CD8-positive, alpha-beta memory T cell (primary cell): ENCODE data around the gene P2RX5. TPM values are rescaled to one million over a fixed set of nuclear protein-coding genes. Genes with fewer than 3 reads are reported as not detected.

Source experiments
- CTCF ChIA-PET: fragments of 350-600 bp; sonication (Branson Sonifier 250); formaldehyde crosslinking; loops from one replicate; lab custom pipeline; 2021; ENCODE audit warnings: antibody characterized with exemption; lab: Charles Lee
- POLR2A ChIA-PET: fragments of 350-600 bp; sonication (Branson Sonifier 250); formaldehyde crosslinking; loops from one replicate; lab custom pipeline; 2021; ENCODE audit warnings: antibody characterized with exemption; lab: Charles Lee
- DNase-seq, 5 donors: peaks; one replicate each; pipeline versions ENCODE4 v3.0.0 to v3.0.0-alpha.2; 2020 to 2022; ENCODE audit warnings: mixed read lengths in 1 of 5
- H3K27ac ChIP-seq: one replicate; pipeline ENCODE4 v1.7.0; 2013; ENCODE audit warnings: low read depth, mild to moderate bottlenecking, low read length, moderate library complexity
- H3K27me3 ChIP-seq: 2 replicates; pipeline ENCODE4 v1.7.0; 2013; ENCODE audit warnings: low read length, mild to moderate bottlenecking; ENCODE audit not compliant: insufficient read depth, poor library complexity, severe bottlenecking
- H3K36me3 ChIP-seq: 2 replicates; pipeline ENCODE4 v1.7.0; 2013; ENCODE audit warnings: mild to moderate bottlenecking, low read length, moderate library complexity; ENCODE audit not compliant: insufficient read depth
- H3K4me1 ChIP-seq: 2 replicates; pipeline ENCODE4 v1.7.0; 2013; ENCODE audit warnings: mild to moderate bottlenecking, low read length, moderate library complexity; ENCODE audit not compliant: insufficient read depth
- H3K4me3 ChIP-seq: 2 replicates; pipeline ENCODE4 v1.7.0; 2013; ENCODE audit warnings: mild to moderate bottlenecking, low read length
- H3K9me3 ChIP-seq: 2 replicates; pipeline ENCODE4 v1.7.0; 2013; ENCODE audit warnings: mild to moderate bottlenecking, low read length
- H3K27ac Mint-ChIP-seq, 8 donors: one replicate each; pipeline ENCODE4 v1.8.0; 2020 to 2021; ENCODE audit warnings: mixed read lengths in 8 of 8, mild to moderate bottlenecking in 6 of 8, inconsistent platforms in 3 of 8, moderate library complexity in 3 of 8
- H3K27me3 Mint-ChIP-seq, 2 donors: one replicate each; pipeline ENCODE4 v1.8.0; 2020 to 2021; ENCODE audit warnings: mixed read lengths in 2 of 2, mild to moderate bottlenecking in 1 of 2, moderate library complexity in 1 of 2
- H3K36me3 Mint-ChIP-seq, 3 donors: one replicate each; pipeline ENCODE4 v1.8.0; 2020 to 2021; ENCODE audit warnings: mixed read lengths in 3 of 3, inconsistent platforms in 1 of 3, mild to moderate bottlenecking in 1 of 3
- H3K4me1 Mint-ChIP-seq, 3 donors: one replicate each; pipeline ENCODE4 v1.8.0; 2020 to 2021; ENCODE audit warnings: mixed read lengths in 3 of 3, inconsistent platforms in 1 of 3, mild to moderate bottlenecking in 1 of 3
- H3K4me3 Mint-ChIP-seq, 7 donors: one replicate each; pipeline ENCODE4 v1.8.0; 2020 to 2021; ENCODE audit warnings: mixed read lengths in 7 of 7, mild to moderate bottlenecking in 6 of 7, moderate library complexity in 4 of 7, inconsistent platforms in 2 of 7
- H3K9me3 Mint-ChIP-seq, 5 donors: one replicate each; pipeline ENCODE4 v1.8.0; 2020 to 2022; ENCODE audit warnings: mixed read lengths in 5 of 5, mild to moderate bottlenecking in 3 of 5, moderate library complexity in 2 of 5, inconsistent platforms in 1 of 5
- polyA plus RNA-seq: library from polyadenylated mRNA; unstranded; fragments of 300-500 nt; fragmentation: Illumina TruSeq; gene quantifications from one replicate; pipeline ENCODE4 v1.2.3, GENCODE V29; 2021
- total RNA-seq, 2 experiments: library from RNA; stranded (reverse); gene quantifications; one replicate each; pipeline ENCODE4 v1.2.3, GENCODE V29; 2021

Gene P2RX5
- total and polyA plus RNA-seq, 3 experiments from 2014 or later: 9.8 to 37.4 (median 12.0) TPM

- Histone ChIP-seq H3K4me1 (no peaks in the 10 kb centered on the region), H3K9me3 (no peaks in the 10 kb centered on the region), H3K4me3 (no peak overlapping the region), H3K27ac (no peak overlapping the region), H3K36me3 (peaks cover 22% of the 10 kb centered on the region), H3K27me3 (no peaks in the 10 kb centered on the region)
- ChIA-PET POLR2A (no interaction called here), CTCF (interaction anchor here (1.4 kb wide), 1 partner anchor 9 kb away, joined by 4 read pairs; the partner anchor contains the start of genes CTNS and SHPK)
- Mint-ChIP-seq H3K27me3 (no peaks in the 10 kb centered on the region), H3K9me3 (no peaks in the 10 kb centered on the region), H3K27ac (no peak overlapping the region), H3K4me1 (peaks cover 6 to 7% (median 6%) of the 10 kb centered on the region in 3 donors), H3K4me3 (no peak overlapping the region), H3K36me3 (peaks cover 11 to 64% (median 25%) of the 10 kb centered on the region in 3 donors)
- DNase-seq: no peak
Measured at GRCh38 chr17:3627769-3628167, 68.2 kb downstream of the P2RX5 start.

DNA sequence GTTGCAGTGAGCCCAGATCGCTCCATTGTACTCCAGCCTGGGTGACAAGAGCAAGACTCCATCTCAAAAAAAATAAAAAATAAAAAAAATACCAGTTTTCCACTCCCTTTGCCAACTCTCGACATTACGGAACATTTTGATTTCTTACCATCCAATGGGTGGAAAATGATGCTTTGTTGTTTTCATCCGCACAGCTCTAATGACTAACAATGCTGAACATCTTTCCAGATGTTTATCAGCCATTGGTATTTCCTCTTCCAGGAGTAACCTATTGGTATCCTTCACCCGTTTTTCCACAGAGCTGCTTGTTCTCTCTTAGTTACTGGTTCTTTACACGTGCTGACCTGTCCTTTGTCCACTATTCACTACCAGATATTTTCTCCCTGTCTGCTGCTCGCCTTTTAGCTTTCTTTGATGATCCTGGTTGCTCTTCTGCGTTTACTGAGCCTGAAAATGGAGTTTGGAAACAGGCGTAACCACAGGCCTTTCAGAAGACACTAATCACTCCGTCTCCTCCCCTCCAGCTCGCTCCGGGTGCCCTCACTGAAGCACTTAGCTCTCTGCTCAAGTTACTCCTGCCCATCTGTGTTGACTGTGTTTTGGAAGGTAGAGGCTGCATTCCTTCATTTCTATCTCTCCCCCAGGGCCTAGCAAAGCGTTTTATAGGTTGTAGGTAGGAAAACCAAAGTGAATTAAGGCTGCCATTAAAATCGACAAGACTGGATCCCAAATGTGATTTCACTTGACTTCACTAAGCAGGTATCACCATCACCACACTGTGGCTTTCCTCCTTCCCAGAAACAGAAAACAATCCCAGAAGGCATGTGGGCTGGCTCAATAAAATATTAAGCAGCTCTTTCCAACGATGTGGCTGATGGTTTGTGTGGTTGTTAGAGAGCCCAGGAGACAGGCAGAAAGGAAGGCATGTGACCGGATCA, 68.9 kb downstream of the P2RX5 start:
- no peak overlapping the region for H3K4me3 ChIP-seq
- H3K9me3 Mint-ChIP-seq: no peaks in the 10 kb centered on the region
- ChIA-PET CTCF (interaction anchor here (1.4 kb wide), 1 partner anchor 9 kb away, joined by 4 read pairs; the partner anchor contains the start of genes CTNS and SHPK), POLR2A (interaction anchor here (1.2 kb wide), 1 partner anchor 9 kb away, joined by 3 read pairs; the partner anchor contains the start of gene SHPK)
- DNase-seq: no peak
- H3K4me1 Mint-ChIP-seq: peaks cover under 1 to 1% (median under 1%) of the 10 kb centered on the region in 3 donors
- no peaks in the 10 kb centered on the region for H3K27me3 ChIP-seq
- H3K27ac Mint-ChIP-seq: peak overlapping the region in 1 of 8 donors; percentile 52
- no peaks in the 10 kb centered on the region for H3K4me1 ChIP-seq
- no peaks in the 10 kb centered on the region for H3K9me3 ChIP-seq
- H3K27ac ChIP-seq: no peak overlapping the region
- no peak overlapping the region for H3K4me3 Mint-ChIP-seq
- peaks cover 22% of the 10 kb centered on the region for H3K36me3 ChIP-seq
- H3K36me3 Mint-ChIP-seq: peaks cover 11 to 61% (median 25%) of the 10 kb centered on the region in 3 donors
- H3K27me3 Mint-ChIP-seq: no peaks in the 10 kb centered on the region

Other genes with a start within 250 kb of the P2RX5 start
- not detected for gene SPATA22, start 224.3 kb downstream of the P2RX5 start, total RNA-seq
- not detected for gene SPATA22, start 224.3 kb downstream of the P2RX5 start, polyA plus RNA-seq
- not detected for gene ASPA, start 220.2 kb downstream of the P2RX5 start, total RNA-seq
- not detected for gene ASPA, start 220.2 kb downstream of the P2RX5 start, polyA plus RNA-seq
- gene TRPV3, start 138.3 kb downstream of the P2RX5 start, total RNA-seq: under 1 TPM; 0.49 to 0.79 TPM
- 0.21 TPM for gene TRPV3, start 138.3 kb downstream of the P2RX5 start, polyA plus RNA-seq
- 1 to 10 TPM; 2.4 to 2.8 TPM for gene TRPV1, start 86.7 kb downstream of the P2RX5 start, total RNA-seq
- 0.83 TPM for gene TRPV1, start 86.7 kb downstream of the P2RX5 start, polyA plus RNA-seq
- 10 to 100 TPM; 17.0 to 17.1 TPM for gene SHPK, start 59.9 kb downstream of the P2RX5 start, total RNA-seq
- 6.9 TPM for gene SHPK, start 59.9 kb downstream of the P2RX5 start, polyA plus RNA-seq
- 10 to 100 TPM; 33.3 to 35.5 TPM for gene CTNS, start 59.4 kb downstream of the P2RX5 start, total RNA-seq
- gene CTNS, start 59.4 kb downstream of the P2RX5 start, polyA plus RNA-seq: 7.7 TPM
- 10 to 100 TPM; 23.4 to 26.0 TPM for gene TAX1BP3, start 27.6 kb downstream of the P2RX5 start, total RNA-seq
- gene TAX1BP3, start 27.6 kb downstream of the P2RX5 start, polyA plus RNA-seq: 38.9 TPM
- 100 to 1,000 TPM in 1 of 2 experiments, 10 to 100 TPM in 1; 95.1 to 103 TPM for gene EMC6, start 27.3 kb downstream of the P2RX5 start, total RNA-seq
- 119 TPM for gene EMC6, start 27.3 kb downstream of the P2RX5 start, polyA plus RNA-seq
- 10 to 100 TPM; 16.0 to 16.6 TPM for gene HASPIN, start 27.7 kb upstream of the P2RX5 start, total RNA-seq
- gene HASPIN, start 27.7 kb upstream of the P2RX5 start, polyA plus RNA-seq: 0.09 TPM
- 10 to 100 TPM; 46.6 to 47.3 TPM for gene ITGAE, start 105.0 kb upstream of the P2RX5 start, total RNA-seq
- gene ITGAE, start 105.0 kb upstream of the P2RX5 start, polyA plus RNA-seq: 66.6 TPM
- gene NCBP3, start 150.1 kb upstream of the P2RX5 start, total RNA-seq: 10 to 100 TPM; 39.9 to 42.0 TPM
- 18.0 TPM for gene NCBP3, start 150.1 kb upstream of the P2RX5 start, polyA plus RNA-seq
- 1 to 10 TPM; 2.3 to 2.7 TPM for gene CAMKK1, start 196.9 kb upstream of the P2RX5 start, total RNA-seq
- gene CAMKK1, start 196.9 kb upstream of the P2RX5 start, polyA plus RNA-seq: 1.1 TPM
- gene P2RX1, start 220.3 kb upstream of the P2RX5 start, total RNA-seq: under 1 TPM; 0.13 to 0.22 TPM
- gene P2RX1, start 220.3 kb upstream of the P2RX5 start, polyA plus RNA-seq: not detected